Dedifferentiated amniotic fluid mesenchymal stem cell (primary cell): ENCODE measurements around the gene APOBEC3A.

Experiments used
- DNase-seq: peaks from one replicate; pipeline ENCODE4 v3.0.0-alpha.2; 2016; ENCODE audit errors: extremely low spot score

The APOBEC3A gene

DNA sequence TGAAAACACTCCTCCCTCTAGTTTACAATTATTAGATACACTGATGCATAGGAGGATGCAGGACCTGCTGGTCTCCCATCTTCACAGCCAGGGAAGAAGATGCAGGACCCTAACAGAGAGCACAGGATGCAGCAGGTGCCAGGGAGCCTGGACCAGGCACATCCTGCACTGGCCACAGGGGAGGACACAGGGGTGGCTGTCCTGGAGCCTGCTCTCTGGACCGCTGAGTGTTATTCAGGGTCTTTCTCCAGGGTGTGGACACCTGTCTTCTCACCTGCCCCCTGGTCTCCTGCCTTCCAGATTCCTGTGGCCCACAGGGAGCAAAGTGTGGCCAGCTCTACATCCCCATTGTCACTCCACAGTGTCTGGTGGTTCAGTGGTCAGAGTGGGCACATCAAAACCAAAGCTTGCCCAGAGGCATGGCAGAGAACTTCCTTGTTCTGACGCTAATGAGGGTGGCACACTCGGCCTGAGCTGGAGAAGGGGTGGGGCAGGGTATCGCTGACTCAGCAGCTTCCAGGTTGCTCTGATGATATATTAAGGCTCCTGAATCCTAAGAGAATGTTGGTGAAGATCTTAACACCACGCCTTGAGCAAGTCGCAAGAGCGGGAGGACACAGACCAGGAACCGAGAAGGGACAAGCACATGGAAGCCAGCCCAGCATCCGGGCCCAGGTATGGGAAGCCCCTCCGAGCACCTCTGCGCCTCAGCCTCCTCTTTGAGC is at the start of gene APOBEC3A:
APOBEC3A (plus strand) TSS at position 564 of the 725 bp plus-strand sequence; CDS start at position 647, 83 bp downstream.
- DNase-seq: no peak

DNA sequence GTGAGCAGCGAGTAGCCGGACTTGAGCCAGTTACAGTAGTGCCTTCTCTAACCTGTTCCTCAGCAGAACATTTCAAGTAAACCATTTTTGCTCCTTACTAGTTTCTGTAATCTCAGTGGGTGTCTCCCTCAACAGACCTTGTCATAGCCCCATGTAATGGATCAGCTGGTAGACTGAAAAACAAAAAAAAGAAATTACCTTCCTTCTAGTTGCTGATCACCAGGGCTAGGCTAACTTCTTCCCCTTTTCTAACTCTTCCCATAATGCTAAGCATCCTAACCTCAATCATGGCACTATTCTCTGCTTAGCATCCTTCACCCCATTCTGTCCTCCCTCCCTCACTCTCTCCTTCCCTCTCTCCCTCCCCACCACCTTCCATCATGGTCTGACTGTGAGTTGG is 49.6 kb upstream of the APOBEC3A start:
- DNase-seq: no peak

DNA sequence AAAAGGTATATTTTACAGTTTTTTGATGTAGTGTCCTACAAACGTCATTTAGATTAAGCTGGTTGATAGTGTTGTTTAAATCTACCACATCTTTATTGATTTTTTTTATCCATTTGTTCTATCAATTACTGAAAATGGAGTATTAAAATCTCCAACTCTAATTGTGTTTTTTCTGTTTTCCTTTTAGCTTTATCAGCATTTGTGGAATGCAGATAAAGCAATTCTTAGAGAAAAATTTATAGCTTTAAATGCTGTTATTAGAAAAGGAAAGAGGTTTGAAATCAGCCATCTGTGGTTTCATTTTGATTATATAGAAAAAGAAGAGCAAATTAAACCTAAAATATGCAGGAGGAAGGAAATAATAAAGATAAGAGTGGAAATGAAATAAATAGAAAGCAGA is 46.0 kb upstream of the APOBEC3A start:
- DNase-seq: no peak

DNA sequence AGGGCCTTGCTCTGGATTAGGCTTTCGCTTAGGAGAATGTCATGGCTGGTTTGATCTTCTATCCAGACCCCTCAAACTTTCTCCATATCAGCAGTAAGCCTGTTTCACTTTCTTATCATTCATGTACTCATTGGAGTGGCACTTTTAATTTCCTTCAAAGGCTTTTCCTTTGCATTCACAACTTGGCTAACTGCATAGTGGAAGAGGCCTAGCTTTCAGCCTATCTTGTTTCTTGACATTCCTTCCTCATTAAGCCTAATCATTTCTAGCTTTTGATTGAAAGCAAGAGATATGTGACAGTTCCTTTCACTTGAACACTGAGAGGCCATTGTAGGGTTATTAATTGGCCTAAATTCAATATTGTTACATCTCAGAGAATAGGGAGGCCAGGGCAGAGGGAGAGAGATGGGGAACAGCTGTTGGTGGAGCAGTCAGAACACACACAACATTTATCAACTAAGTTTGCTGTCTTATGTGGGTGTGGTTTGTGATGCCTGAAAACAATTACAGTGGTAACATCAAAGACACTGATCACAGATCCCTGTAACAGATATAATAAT is 37.7 kb upstream of the APOBEC3A start:
- DNase-seq: no peak

DNA sequence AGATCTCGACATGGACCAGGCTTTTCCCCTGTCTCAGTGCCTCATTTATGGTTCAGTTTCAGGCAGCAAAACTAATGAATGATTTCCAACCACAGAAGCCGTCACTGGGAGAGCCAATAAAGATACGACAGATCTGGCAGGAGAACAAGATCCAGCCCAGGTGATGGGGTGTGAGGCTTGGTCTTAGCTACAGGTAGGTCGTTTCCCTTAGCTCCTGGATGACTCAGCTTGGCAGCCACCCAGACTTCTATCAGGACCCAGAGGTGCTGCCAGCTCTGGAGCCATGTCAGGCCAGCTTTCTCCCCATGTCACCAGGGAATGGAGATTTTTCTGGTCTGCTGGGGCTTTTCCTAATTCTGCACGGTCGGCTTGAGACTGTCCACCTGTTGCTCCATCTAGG is 36.3 kb upstream of the APOBEC3A start:
- no peak for DNase-seq

DNA sequence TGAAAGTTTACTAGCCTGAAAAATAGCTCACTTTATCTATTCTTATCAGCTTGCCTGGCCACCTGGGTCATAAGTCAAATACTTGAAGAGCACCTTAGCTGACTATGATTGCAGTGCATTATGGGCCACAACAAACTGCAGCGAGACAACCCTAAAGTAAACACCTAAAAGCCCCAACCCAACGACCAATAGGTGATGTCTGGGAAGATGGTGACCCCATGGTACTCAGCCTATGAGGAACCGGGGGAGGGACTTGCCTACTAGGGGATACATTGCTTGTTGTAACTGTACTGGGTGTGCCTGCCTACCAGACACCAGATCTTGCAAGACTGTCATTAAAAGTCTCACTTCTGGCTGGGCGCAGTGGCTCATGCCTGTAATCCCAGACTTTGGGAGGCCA is 35.6 kb upstream of the APOBEC3A start:
- no peak for DNase-seq

DNA sequence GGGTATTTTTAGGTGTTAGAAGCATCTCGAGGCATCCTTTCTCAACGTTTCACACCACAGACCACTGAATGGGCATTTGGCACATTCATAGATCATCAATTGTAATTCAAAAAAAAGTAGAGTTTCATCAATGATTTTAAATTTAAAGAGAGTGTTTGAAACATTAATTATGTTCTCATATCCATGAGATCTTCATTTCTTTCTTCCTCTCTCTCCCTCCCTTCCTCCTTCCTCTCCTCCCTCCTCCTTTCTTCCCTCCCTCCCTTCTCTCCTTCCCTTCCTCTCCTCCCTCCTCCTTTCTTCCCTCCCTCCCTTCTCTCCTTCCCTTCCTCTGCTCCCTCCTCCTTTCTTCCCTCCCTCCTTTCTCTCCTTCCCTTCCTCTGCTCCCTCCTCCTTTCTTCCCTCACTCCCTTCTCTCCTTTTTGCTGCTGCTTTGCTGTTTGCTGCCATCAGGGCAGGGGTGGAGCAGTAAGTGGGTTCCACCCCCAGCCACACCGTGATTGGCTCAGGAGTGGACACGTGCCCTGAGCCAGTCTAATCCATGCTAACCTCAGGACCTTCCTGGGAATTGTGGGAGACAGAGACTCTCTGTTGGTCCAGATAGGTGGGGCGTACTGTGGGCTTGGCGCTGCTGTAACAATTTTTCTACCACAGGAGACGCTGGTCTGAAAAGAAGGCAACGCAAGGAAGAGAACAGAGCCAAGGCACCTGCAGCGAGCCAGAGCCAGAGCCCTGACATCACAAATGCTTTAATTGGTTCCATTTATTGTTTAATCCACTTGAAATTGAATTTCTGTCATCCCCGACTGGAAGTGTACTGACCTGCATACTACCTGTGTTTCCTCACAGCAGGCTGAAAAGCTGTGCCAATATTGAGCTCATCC is 33.7 kb upstream of the APOBEC3A start:
- DNase-seq: peak; percentile 52

DNA sequence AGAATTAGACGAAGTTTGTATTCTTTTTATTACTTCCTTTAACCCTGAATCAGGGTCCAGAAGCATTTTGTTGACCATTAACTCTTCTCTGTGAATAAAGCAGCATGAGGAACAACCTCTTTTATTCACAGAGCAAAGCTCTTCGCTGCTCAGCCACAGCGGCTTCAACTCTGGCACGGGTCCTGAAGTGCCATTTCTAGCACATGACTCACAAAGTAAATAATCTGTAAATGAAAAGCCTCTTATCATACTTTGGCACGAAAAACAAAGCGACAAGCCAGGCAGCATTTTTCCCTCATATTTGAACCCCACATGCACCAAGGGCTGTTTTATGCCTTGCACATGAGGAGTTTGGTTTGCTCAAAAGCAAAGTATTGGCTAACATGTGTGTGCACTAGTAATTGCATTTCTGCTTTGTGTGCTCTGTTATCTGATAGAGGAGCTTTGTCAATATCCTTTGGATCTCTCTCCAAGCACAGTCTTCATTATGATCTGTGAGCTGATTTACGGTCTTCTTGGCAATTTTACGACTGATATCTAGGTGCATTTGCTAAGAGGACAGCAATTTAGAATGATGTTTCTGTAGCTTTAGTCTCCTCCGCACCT is 33.0 kb upstream of the APOBEC3A start:
- peak; percentile 90 for DNase-seq

DNA sequence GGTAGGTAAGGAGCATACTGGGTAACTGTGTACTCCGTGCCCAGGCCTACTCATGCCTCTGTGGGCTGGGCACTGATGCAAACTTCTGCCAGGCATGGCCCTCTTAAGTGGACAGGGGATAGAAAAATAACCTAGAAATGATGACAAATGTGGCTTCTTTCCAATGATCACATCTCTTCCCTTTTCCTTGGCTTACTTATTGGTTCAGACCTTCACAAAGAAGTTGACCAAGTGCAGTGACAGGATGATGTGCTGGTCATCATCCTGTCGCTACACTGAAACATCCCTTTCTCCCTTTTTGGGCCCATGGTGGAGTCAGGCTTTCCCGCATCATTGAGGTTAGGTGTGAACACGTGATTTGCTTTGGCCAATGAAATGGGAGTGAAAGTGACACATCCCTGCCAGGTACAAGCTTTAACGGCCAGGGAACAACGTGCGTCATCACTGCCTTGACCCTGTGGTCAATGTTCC is 31.8 kb upstream of the APOBEC3A start:
- no peak for DNase-seq

DNA sequence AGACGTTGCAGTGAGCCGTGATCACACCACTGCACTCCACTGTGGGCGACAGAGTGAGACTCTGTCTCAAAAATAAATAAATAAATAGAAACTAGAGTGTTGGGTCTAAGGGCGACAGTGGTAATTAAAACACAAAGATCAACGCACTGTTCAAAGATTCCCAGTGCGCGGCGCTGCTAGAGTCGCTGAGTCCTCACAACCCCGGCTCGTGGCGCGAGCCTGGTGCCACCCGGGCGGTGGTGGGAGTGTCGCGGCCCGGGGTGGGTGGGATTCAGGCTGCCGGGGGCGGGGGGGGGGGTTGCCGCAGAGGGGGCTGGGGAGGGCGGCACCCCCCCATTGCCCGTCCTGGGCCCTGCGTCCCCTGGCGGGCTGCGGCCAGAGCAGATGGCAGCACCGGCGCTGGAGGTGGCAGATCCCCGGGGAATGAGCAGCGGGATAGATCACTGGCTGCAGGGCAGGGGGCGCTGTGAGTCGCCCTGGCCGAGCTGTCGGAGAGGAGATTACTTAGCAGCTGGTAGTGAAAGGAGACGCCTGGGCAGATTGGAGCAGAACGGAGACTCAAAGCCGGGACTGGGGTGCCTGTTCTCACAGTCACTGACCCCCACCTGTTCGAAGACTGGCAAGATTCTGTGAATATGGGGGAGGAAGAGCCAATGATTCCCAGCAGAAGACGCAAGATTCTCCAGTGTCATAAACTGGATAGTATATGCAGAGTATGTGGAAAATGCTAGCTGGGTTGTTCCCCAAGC is 30.2 kb upstream of the APOBEC3A start:
- peak; percentile 31 for DNase-seq

DNA sequence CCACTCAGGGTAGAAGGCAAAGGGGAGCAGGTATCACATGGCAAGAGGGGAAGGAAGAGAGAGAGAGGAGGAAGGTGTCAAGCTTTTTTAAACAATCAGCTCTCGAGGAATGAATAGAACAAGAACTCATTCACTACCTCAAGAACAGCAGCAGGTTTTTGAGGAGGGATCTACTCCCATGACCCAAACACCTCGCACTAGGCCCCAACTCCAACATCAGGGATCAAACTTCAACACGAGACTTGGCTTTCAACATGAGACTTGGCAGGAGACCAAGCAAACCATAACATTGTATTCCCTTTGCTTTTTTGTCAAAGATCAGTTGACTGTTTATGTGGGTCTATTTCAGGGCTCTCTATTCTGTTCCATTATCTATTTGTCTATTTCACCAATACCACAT is 26.9 kb upstream of the APOBEC3A start:
- no peak for DNase-seq

DNA sequence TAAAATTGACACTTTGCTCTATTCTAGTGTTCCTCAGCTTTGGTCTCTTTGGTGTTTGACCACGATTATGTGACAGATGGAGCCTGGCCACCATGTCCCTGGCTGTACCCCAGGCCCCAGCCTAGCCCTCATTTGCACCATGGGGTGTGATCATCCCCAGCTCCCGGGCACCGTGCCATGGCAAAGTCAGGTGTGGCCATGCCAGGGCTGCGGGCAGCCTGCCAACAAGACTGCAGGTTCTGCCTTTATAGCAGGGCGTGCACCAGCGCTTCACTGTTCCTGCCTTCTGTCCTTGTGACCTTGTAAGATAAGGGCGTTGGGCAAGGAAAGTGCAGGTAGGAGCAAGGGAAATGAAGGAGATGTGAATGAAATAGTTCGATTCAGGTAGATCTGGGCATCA is 22.4 kb upstream of the APOBEC3A start:
- no peak for DNase-seq

DNA sequence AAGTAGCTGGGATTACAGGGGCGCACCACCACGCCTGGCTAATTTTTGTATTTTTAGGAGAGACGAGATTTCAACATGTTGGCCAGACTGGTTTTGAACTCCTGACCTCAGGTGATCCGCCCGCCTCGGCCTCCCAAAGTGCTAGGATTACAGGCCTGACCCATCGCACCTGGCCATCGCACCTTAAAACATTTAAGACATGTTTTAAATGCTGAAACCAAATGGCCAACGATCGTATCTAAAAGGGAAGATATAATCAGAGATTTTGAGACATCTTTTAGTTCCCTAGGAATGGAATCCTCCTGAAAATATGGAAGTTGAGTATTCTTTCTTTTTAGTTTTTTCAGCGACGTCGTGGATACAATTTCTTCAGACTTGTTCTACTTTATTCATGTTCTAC is 21.8 kb upstream of the APOBEC3A start:
- DNase-seq: no peak

DNA sequence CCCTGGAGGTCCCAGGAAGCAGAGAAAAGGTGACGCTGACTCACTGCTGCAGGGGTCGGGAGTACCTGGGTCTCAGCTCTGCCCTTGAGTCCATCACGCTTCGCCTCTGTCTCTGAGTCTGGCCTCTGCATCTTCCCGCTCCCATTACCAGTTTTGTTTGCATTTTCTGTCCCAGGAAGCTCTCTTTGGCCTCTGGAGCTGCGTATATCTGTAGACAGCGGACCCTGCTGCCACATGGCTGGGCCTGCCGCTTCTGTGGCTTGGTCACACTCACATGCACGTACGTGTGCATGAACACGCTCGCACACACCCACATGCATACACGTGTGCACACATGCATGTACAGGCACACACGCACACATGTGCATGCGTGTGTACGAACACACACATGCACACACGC is 20.8 kb upstream of the APOBEC3A start:
- DNase-seq: no peak

DNA sequence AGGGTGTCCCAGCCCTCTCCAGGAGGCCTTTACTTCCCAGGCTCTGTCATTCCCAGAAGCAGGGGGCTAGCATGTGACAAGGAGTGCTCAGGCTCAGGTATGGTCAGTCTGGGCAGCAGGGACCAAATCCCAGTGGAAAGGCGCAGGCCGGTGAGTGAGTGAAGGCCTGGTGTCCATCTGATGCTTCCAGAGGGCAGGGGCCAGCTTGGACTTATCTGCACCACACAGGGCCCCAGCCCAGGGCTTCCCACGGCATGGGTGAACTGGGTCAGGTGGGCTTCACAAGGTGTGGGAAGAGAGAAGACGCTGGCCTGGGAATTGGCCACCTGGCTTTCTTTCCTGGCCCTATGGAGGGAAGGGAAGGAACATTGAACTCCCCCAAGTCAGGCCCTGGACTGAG is 20.4 kb upstream of the APOBEC3A start:
- no peak for DNase-seq

DNA sequence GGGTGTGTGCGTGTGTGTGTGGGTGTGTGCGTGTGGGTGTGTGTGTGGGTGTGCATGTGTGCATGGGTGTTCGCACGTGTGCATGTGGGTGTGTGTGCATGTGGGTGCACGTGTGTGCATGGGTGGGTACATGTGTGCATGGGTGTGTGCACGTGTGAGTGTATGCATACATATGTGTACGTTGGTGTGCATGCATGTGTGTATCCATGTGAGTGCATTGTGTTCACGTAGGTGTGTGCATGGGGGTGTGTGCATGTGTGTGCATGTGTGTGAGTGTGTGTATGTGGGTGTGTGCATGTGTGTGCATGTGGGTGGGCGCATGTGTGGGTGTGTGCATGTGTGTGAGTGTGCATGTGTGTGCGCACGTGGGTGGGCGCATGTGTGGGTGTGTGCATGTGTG is 19.9 kb upstream of the APOBEC3A start:
- no peak for DNase-seq

DNA sequence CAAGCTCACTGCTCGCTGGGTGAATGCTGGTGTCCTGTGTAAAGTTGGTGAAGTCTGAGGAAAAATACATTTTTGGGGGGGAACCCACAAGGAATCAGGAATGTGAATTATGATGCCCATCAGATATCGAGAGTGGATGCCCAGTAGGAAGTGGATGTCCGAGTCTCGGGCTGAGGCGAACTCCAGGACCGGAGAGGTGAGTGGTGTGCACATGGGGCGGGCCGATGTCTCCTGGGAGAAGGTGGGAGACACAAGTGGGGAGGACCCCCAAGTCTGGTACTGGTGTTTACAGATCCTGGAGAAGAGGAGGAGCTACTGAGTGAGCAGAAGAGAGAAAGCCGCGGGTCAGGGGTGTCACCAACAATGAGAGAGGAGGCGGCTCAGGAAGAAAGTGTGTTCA is 19.2 kb upstream of the APOBEC3A start:
- DNase-seq: no peak

DNA sequence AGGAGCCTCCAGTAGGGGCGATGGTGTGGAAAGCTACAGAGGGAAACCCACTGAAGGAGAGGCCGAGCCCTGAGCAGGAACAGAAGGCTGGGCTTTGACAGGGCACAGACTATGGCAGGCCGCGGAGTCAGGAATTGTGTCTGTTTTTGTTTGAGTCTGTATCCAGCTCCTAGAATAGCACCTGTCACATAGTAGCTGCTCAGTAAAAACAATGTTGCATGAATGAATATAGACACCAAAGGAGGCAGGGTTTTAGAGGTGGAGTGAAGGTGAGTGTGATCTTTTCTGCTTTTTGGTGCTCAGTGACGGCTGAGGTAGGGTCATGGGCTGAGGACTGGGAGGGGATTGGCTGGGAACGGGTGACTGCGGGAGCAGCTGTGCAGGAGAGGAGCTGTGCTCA is 18.5 kb upstream of the APOBEC3A start:
- no peak for DNase-seq

DNA sequence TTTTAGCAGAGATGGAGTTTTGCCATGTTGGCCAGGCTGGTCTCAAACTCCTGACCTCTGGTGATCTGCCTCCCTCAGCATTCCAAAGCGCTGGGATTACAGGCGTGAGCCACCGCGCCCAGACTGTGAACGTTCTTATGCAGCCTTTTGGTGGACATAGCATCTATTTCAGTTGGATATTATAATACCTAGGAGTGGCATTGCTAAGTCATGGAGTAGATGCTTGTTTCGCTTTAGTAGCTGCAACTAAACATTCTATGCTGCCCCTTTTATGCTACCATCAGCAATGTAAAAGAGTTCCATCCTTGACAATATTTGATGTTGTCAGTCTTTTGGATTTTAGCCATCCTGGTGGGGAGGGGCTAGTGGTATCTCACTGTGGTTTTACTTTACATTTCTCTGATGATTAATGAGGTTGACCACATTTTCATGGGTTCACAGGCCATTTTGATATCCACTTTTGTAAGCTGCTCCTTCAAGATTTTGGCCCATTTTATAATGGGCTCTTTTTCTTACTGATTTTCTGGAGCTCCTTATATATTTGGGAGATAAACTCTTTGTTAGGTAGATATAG is 16.5 kb upstream of the APOBEC3A start:
- DNase-seq: no peak

DNA sequence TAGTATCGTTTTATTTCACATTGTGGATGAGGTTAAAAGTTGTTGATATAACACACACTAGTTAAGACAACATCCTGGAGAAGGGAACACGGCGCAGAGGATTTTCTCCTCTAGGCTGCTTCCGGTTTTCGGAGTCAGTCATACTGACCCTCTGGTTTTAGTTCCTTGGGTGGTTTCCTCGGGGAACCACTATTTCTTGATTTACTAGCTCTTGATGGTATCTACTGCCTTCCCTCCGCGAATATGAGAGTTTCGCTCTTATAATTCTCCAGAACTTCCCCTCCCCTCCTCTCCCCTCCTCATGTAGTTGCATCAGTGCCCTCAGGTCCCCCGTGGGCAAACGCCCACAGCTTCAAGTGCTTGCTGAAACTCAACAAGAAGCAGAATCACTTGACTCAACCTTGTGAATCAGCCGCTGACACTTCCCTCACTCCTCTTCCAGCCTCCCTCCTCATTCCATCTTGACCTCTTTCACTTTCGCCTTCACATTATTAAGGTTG is 15.9 kb upstream of the APOBEC3A start:
- no peak for DNase-seq

DNA sequence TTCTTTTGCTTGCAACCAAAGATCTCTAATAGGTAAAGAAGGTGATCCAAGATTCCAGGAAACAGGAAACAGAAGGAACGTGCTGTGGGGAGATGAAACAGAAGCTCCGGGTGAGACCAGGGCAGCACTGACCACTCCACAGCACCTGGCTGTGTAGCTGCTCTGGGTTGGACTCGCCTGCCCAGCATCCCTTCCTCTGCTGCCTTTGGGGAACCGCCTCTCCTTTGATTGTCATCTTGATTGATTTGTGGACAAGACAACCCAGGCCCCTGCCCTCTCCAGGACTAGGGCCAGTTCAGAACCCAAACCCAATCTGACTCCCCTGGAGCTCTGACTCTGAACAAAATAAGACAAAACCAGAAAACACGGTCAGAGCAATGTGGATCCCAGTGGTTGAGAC is 14.7 kb upstream of the APOBEC3A start:
- no peak for DNase-seq
